ENCODE results near the gene CD8B2.
"Not testable (repeated sequence)": the region's sequence is repeated elsewhere in the genome, so short reads cannot be mapped to it uniquely, and the experiment has no call there.

CD8B2 gene

GRCh38 chr2:106551417-106552130 lies 64.4 kb downstream of the CD8B2 start:
- Histone ChIP-seq H3K27ac (ENCODE audit: low read depth, low read length) (no peak overlapping the region), H3K4me3 (ENCODE audit: low read depth, low read length) (no peak overlapping the region), H3K27me3 (ENCODE audit: control insufficient read depth, insufficient read depth, low read length) (no peaks in the 10 kb centered on the region), H3K36me3 (ENCODE audit: control insufficient read depth, insufficient read depth, low read length) (no peaks in the 10 kb centered on the region), H3K4me1 (ENCODE audit: control insufficient read depth, insufficient read depth, low read length) (no peaks in the 10 kb centered on the region), H3K9me3 (ENCODE audit: control insufficient read depth, insufficient read depth, low read depth, low read length) (peaks cover 5% of the 10 kb centered on the region; the same call in 1 of the 2 replicates), H3K9ac (ENCODE audit: low read length) (no peak overlapping the region)

DNA sequence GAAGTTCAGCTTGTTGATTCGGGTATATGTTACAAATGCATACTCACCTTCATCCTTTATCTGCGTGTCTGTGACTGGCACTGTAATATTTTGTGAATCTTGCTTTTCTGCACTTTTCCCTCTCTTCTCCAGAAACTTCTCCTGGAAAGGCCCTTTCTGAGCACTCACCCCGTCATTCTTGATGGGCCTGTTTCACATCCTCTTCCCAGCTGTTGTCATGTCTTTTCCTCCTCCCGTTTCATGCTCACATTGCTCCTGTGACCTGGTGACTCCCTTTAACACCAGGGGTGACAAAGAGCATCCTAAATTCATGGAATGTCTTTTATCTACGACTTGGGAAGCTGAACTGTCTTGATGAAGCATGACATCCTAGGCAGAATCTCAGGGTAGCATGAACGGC lies 65.8 kb downstream of the CD8B2 start:
- H3K27me3 ChIP-seq (ENCODE audit: control insufficient read depth, insufficient read depth, low read length) = no peaks in the 10 kb centered on the region
- H3K4me3 ChIP-seq (ENCODE audit: low read depth, low read length) = no peak overlapping the region
- peaks cover 9% of the 10 kb centered on the region for H3K9me3 ChIP-seq (ENCODE audit: control insufficient read depth, insufficient read depth, low read depth, low read length)
- H3K27ac ChIP-seq (ENCODE audit: low read depth, low read length) = no peak overlapping the region
- no peak overlapping the region for H3K9ac ChIP-seq (ENCODE audit: low read length)
- no peaks in the 10 kb centered on the region for H3K36me3 ChIP-seq (ENCODE audit: control insufficient read depth, insufficient read depth, low read length)
- no peaks in the 10 kb centered on the region for H3K4me1 ChIP-seq (ENCODE audit: control insufficient read depth, insufficient read depth, low read length)

DNA sequence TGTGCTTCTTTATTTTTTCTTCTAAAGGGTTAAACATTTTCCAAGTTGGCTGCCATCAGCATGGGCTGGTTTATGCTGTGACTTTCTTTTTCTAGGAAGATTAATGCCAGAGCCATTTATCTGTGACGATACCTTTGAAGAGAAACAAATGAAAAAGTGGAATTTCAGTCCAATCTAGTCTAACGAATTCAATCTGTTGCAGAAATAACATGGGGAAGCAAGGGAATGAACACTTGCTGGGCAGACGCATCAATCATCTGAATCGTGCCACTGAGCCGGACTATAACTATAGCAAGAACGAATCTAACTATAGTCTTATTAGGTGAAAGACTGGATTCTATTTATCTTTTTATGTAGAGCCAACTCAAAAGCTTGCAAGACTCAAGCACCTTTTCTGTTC lies 66.2 kb downstream of the CD8B2 start:
- no peak overlapping the region for H3K9ac ChIP-seq (ENCODE audit: low read length)
- no peaks in the 10 kb centered on the region for H3K4me1 ChIP-seq (ENCODE audit: control insufficient read depth, insufficient read depth, low read length)
- peaks cover 13% of the 10 kb centered on the region for H3K9me3 ChIP-seq (ENCODE audit: control insufficient read depth, insufficient read depth, low read depth, low read length)
- no peak overlapping the region for H3K4me3 ChIP-seq (ENCODE audit: low read depth, low read length)
- H3K27me3 ChIP-seq (ENCODE audit: control insufficient read depth, insufficient read depth, low read length) = no peaks in the 10 kb centered on the region
- H3K27ac ChIP-seq (ENCODE audit: low read depth, low read length) = no peak overlapping the region
- H3K36me3 ChIP-seq (ENCODE audit: control insufficient read depth, insufficient read depth, low read length) = no peaks in the 10 kb centered on the region

- Histone ChIP-seq H3K9ac (ENCODE audit: low read length) (no peak overlapping the region), H3K4me3 (ENCODE audit: low read depth, low read length) (no peak overlapping the region), H3K9me3 (ENCODE audit: control insufficient read depth, insufficient read depth, low read depth, low read length) (peaks cover 18% of the 10 kb centered on the region), H3K27ac (ENCODE audit: low read depth, low read length) (no peak overlapping the region), H3K36me3 (ENCODE audit: control insufficient read depth, insufficient read depth, low read length) (no peaks in the 10 kb centered on the region), H3K4me1 (ENCODE audit: control insufficient read depth, insufficient read depth, low read length) (no peaks in the 10 kb centered on the region), H3K27me3 (ENCODE audit: control insufficient read depth, insufficient read depth, low read length) (no peaks in the 10 kb centered on the region)
Measured at GRCh38 chr2:106554411-106554810, 67.2 kb downstream of the CD8B2 start.

- Histone ChIP-seq H3K36me3 (ENCODE audit: control insufficient read depth, insufficient read depth, low read length) (no peaks in the 10 kb centered on the region), H3K27me3 (ENCODE audit: control insufficient read depth, insufficient read depth, low read length) (no peaks in the 10 kb centered on the region), H3K9me3 (ENCODE audit: control insufficient read depth, insufficient read depth, low read depth, low read length) (peaks cover 18% of the 10 kb centered on the region), H3K4me3 (ENCODE audit: low read depth, low read length) (no peak overlapping the region), H3K9ac (ENCODE audit: low read length) (no peak overlapping the region), H3K4me1 (ENCODE audit: control insufficient read depth, insufficient read depth, low read length) (no peaks in the 10 kb centered on the region), H3K27ac (ENCODE audit: low read depth, low read length) (no peak overlapping the region)
Measured at GRCh38 chr2:106555053-106555452, 67.9 kb downstream of the CD8B2 start.

DNA sequence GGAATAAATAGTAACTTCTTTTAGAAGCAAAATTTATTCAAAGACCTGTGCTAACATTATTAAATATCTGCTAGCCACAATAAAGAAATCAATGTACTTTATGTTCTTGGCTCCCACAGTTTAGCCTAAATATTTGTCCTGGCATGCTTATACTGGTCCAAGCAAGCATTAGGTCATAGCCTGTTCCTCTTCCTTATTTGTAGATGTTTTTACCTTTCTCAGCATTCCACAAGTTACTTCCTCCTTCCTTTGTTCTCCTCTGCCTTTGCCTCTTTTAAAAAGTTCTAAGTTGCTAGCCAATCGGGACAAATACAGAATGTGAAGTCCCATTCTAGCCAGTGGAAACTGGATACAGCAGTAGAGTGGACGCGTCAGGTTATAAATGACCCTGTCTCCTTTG lies 72.6 kb downstream of the CD8B2 start:
- not testable (repeated sequence) for H3K36me3 ChIP-seq (ENCODE audit: control insufficient read depth, insufficient read depth, low read length); H3K27ac ChIP-seq (ENCODE audit: low read depth, low read length); H3K27me3 ChIP-seq (ENCODE audit: control insufficient read depth, insufficient read depth, low read length); H3K9ac ChIP-seq (ENCODE audit: low read length); H3K4me3 ChIP-seq (ENCODE audit: low read depth, low read length); H3K4me1 ChIP-seq (ENCODE audit: control insufficient read depth, insufficient read depth, low read length)
- peaks cover 18% of the 10 kb centered on the region for H3K9me3 ChIP-seq (ENCODE audit: control insufficient read depth, insufficient read depth, low read depth, low read length)

DNA sequence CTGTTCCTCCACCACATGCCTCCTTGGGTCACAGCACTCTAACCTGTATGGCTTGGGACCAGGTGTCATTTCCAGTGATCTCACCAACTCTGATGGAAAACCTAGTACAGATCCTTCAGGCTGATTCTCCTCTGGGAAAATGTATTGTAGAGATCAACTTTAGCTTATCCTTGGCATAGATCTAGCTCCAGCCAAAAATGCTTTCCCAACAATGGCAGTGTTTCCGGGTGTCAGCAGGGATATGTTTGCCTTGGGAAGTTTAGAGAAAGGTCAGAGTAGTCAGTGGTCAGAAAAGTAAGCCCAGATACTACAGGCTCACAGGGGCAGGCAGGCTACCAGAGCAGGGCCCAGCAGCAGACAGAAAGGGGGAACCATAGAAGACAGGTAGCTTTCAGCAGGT lies 73.6 kb downstream of the CD8B2 start:
- no peak overlapping the region for H3K4me3 ChIP-seq (ENCODE audit: low read depth, low read length)
- no peaks in the 10 kb centered on the region for H3K4me1 ChIP-seq (ENCODE audit: control insufficient read depth, insufficient read depth, low read length)
- H3K27me3 ChIP-seq (ENCODE audit: control insufficient read depth, insufficient read depth, low read length) = no peaks in the 10 kb centered on the region
- H3K36me3 ChIP-seq (ENCODE audit: control insufficient read depth, insufficient read depth, low read length) = no peaks in the 10 kb centered on the region
- no peak overlapping the region for H3K27ac ChIP-seq (ENCODE audit: low read depth, low read length)
- peaks cover 16% of the 10 kb centered on the region for H3K9me3 ChIP-seq (ENCODE audit: control insufficient read depth, insufficient read depth, low read depth, low read length)
- no peak overlapping the region for H3K9ac ChIP-seq (ENCODE audit: low read length)

DNA sequence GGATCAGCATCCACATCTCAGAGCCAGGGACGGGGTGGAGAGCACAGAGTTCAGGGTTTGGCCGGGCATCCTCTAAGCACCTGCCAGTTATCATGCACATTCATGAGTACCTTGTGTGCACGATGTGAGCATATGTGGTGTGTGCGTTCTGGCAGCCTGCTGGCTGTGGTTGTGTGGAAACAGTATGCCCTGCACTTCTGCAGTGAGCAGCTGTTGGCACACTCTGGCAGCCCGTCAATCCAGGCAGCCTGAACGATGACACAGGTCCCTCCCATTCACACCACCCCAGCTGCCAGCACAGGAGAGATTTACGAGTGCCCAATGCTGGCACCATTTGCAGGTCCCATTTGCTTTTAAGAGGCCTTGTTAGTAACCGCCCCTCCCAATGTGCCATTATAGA lies 74.2 kb downstream of the CD8B2 start:
- no peak overlapping the region for H3K9ac ChIP-seq (ENCODE audit: low read length)
- no peaks in the 10 kb centered on the region for H3K36me3 ChIP-seq (ENCODE audit: control insufficient read depth, insufficient read depth, low read length)

GRCh38 chr2:106561803-106562202 lies 74.6 kb downstream of the CD8B2 start:
- Histone ChIP-seq H3K36me3 (ENCODE audit: control insufficient read depth, insufficient read depth, low read length) (no peaks in the 10 kb centered on the region), H3K4me1 (ENCODE audit: control insufficient read depth, insufficient read depth, low read length) (no peaks in the 10 kb centered on the region), H3K9ac (ENCODE audit: low read length) (no peak overlapping the region), H3K27me3 (ENCODE audit: control insufficient read depth, insufficient read depth, low read length) (no peaks in the 10 kb centered on the region), H3K9me3 (ENCODE audit: control insufficient read depth, insufficient read depth, low read depth, low read length) (peaks cover 13% of the 10 kb centered on the region), H3K27ac (ENCODE audit: low read depth, low read length) (no peak overlapping the region), H3K4me3 (ENCODE audit: low read depth, low read length) (no peak overlapping the region)

More for the DNA sequence above, 74.2 kb downstream of the CD8B2 start:
- Histone ChIP-seq H3K4me1 (ENCODE audit: control insufficient read depth, insufficient read depth, low read length) (no peaks in the 10 kb centered on the region), H3K27ac (ENCODE audit: low read depth, low read length) (no peak overlapping the region), H3K9me3 (ENCODE audit: control insufficient read depth, insufficient read depth, low read depth, low read length) (peaks cover 15% of the 10 kb centered on the region), H3K4me3 (ENCODE audit: low read depth, low read length) (no peak overlapping the region), H3K27me3 (ENCODE audit: control insufficient read depth, insufficient read depth, low read length) (no peaks in the 10 kb centered on the region)

- no peak overlapping the region for H3K27ac ChIP-seq (ENCODE audit: low read depth, low read length)
- no peaks in the 10 kb centered on the region for H3K36me3 ChIP-seq (ENCODE audit: control insufficient read depth, insufficient read depth, low read length)
- no peaks in the 10 kb centered on the region for H3K27me3 ChIP-seq (ENCODE audit: control insufficient read depth, insufficient read depth, low read length)
- H3K9ac ChIP-seq (ENCODE audit: low read length) = no peak overlapping the region
- H3K4me1 ChIP-seq (ENCODE audit: control insufficient read depth, insufficient read depth, low read length) = no peaks in the 10 kb centered on the region
- peaks cover 13% of the 10 kb centered on the region for H3K9me3 ChIP-seq (ENCODE audit: control insufficient read depth, insufficient read depth, low read depth, low read length)
- H3K4me3 ChIP-seq (ENCODE audit: low read depth, low read length) = no peak overlapping the region
Measured at GRCh38 chr2:106562268-106563186, 75.4 kb downstream of the CD8B2 start.

DNA sequence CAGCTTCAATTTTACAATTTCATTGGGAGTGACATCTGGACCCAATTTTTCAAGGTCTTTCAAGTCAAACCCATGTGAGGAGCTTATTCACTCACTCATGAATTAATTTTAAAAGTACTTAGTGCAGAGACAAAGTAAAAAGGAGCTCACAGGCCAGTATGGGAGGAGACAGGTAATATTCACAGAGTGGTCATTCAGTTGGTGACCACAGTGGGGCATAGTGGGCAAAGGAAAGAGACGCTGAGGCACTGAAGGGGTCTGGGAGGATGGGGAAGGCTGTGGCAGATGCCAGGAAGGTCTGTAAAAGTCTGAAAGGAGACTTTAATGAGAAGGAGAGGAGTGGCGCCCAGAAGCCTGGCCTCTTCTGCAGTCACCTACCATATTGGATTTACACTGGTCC lies 76.0 kb downstream of the CD8B2 start:
- H3K27ac ChIP-seq (ENCODE audit: low read depth, low read length) = no peak overlapping the region
- H3K36me3 ChIP-seq (ENCODE audit: control insufficient read depth, insufficient read depth, low read length) = no peaks in the 10 kb centered on the region
- H3K9ac ChIP-seq (ENCODE audit: low read length) = no peak overlapping the region
- H3K4me3 ChIP-seq (ENCODE audit: low read depth, low read length) = no peak overlapping the region
- H3K4me1 ChIP-seq (ENCODE audit: control insufficient read depth, insufficient read depth, low read length) = no peaks in the 10 kb centered on the region
- no peaks in the 10 kb centered on the region for H3K27me3 ChIP-seq (ENCODE audit: control insufficient read depth, insufficient read depth, low read length)
- peaks cover 7% of the 10 kb centered on the region; the same call in 1 of the 2 replicates for H3K9me3 ChIP-seq (ENCODE audit: control insufficient read depth, insufficient read depth, low read depth, low read length)
